Measurements from ENCODE around the gene TSSK2.

The TSSK2 gene

DNA sequence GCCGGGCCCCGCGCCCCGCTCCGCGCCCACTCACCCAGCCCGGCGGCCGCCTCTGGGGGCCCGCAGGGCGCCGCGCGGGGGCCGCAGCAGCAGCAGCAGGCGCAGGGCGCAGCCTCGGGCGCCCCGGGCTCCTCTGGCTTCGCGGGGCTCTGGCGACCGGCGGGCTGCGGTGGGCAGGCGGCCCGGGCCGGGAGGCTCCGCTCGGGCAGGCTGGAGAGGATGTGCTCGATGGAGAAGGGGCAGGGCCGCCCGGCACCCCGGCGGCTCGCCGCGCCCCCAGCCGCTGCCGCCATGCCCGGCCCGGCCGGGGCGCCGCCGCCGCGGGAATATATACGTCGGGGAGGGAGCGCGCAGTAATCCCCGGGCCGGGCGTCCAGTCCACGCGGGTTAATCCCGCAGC, 18.9 kb downstream of the TSSK2 start, which contains the start of gene GSC2:
Gene GSC2, minus strand, starts transcription at position 302 of the 400 bp plus-strand sequence. Its CDS starts 9 bp downstream, at position 293.
- Histone ChIP-seq H3K9me3 (ENCODE audit: low read length) (no peaks in the 10 kb centered on the region), H3F3A (ENCODE audit: insufficient read depth, low read length) (no peaks in the 10 kb centered on the region), H3K4me2 (ENCODE audit: low read length) (no peak within 1 kb of the TSS), H3K4me1 (ENCODE audit: insufficient read depth, low read length, severe bottlenecking) (peaks cover 1% of the 10 kb centered on the region), H2AFZ (ENCODE audit: low read length) (no peak within 1 kb of the TSS), H3K27ac (ENCODE audit: low read depth, low read length, poor library complexity, severe bottlenecking) (no peak within 1 kb of the TSS), H3K79me2 (ENCODE audit: insufficient read depth, low read length) (no peaks in the 10 kb centered on the region), H3K4me3 (ENCODE audit: low read depth, low read length, poor library complexity, severe bottlenecking) (no peak within 1 kb of the TSS), H3K9ac (ENCODE audit: low read length) (no peak within 1 kb of the TSS), H3K36me3 (ENCODE audit: insufficient read depth, low read length) (no peaks in the 10 kb centered on the region), H4K20me1 (ENCODE audit: insufficient read depth, low read length) (no peaks in the 10 kb centered on the region), H3K9me2 (ENCODE audit: low read depth, low read length) (no peaks in the 10 kb centered on the region), H3K27me3 (ENCODE audit: insufficient read depth, low read length) (no peaks in the 10 kb centered on the region)
- no peak for TF ChIP-seq EZH2 (IDR thresholded peaks at IDR 0.05; ENCODE audit: borderline replicate concordance, low read length)
- TF ChIP-seq, protein P1, sequence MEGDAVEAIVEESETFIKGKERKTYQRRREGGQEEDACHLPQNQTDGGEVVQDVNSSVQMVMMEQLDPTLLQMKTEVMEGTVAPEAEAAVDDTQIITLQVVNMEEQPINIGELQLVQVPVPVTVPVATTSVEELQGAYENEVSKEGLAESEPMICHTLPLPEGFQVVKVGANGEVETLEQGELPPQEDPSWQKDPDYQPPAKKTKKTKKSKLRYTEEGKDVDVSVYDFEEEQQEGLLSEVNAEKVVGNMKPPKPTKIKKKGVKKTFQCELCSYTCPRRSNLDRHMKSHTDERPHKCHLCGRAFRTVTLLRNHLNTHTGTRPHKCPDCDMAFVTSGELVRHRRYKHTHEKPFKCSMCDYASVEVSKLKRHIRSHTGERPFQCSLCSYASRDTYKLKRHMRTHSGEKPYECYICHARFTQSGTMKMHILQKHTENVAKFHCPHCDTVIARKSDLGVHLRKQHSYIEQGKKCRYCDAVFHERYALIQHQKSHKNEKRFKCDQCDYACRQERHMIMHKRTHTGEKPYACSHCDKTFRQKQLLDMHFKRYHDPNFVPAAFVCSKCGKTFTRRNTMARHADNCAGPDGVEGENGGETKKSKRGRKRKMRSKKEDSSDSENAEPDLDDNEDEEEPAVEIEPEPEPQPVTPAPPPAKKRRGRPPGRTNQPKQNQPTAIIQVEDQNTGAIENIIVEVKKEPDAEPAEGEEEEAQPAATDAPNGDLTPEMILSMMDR (IDR thresholded peaks at IDR 0.05; ENCODE audit: low read length) = no peak

DNA sequence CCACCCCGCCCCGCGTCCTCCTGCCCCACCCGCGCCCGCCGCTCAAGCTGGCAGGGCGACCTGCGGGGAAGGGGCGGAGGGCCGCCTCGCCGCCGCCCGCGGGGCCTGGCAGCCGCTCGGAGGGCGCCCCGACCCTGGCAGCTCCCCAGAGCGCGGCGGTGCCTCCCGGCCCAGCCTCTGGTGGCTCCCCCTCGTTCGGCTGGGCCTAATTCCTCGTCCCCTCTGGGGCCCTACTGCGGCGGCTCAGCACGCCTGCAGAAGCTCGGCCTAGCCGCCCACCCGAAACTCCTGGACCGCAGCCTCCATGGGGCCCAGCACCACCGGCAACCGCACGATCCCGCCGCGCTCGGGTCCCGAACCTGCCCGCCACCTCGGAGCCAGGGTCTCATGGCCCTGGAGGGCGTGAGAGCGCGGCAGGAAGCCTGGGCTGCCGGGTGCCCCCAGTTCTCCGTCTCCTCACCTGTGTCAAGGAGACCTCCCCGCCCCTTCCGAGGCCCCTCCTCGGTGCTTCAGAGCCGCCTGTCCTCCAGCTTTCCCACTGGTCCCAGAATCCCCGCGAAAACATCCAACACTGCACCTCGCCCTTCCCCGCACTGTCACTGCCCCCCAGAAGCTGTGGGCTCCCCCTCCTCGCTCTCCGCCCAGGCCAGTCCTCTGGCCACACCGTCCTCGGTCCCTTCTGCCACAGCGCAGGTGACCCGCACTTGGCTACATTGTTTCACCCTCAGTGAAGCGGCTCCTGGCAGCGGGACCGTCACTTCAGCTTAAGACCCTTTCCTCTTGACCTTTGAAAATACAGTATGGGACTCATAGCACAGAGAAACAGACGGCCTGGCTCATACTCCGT, 19.6 kb downstream of the TSSK2 start:
- H3K9me2 ChIP-seq (ENCODE audit: low read depth, low read length) = no peaks in the 10 kb centered on the region
- no peaks in the 10 kb centered on the region for H4K20me1 ChIP-seq (ENCODE audit: insufficient read depth, low read length)

DNA sequence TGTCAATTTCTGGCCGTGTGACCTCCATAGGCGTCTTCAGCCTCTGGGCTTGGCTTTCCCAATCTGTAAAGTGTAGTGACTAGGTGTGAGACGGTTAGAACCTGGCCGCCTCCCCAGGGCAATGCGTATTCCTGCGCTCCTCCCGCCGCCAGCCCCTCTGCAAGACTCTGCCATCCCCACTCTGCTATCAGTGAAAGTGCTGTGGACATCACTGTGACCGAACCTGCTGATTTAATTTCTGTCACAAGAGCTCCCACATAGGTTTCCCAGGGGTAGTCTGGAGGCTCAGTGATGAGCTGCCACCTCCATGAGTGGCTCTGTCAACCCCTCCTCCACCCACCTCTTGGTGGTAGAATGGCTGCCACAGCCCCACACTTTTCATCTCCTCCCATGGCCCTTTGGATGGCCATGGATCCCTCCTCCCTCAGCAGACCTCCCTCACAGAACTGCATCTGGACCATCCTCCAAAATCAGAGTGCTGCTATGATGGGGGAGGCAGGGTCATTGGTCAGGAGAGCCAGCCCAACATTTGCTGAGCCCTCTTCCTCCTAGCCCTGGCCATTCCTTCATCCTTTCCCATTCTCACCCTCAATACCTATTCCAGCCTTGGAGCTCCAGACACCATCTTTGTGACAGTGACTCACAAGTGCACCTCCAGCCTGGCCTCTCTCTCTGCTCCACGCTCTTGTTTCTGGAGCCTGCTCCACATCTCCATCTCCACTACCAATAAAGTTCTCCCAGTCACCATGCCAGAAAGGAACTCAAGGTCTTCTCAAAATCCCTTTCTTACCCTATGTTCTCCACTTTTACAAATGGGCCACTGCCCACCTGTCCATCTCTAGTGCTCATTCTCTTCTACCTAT, 20.5 kb downstream of the TSSK2 start:
- no peaks in the 10 kb centered on the region; the same call in 1 of the 2 replicates for H3K27me3 ChIP-seq (ENCODE audit: insufficient read depth, low read length)
- no peak overlapping the region for H3K27ac ChIP-seq (ENCODE audit: low read depth, low read length, poor library complexity, severe bottlenecking)
- H3K36me3 ChIP-seq (ENCODE audit: insufficient read depth, low read length) = no peaks in the 10 kb centered on the region
- no peak overlapping the region for H2AFZ ChIP-seq (ENCODE audit: low read length)
- no peaks in the 10 kb centered on the region for H3K79me2 ChIP-seq (ENCODE audit: insufficient read depth, low read length)
- H3K4me2 ChIP-seq (ENCODE audit: low read length) = no peak overlapping the region
- H3F3A ChIP-seq (ENCODE audit: insufficient read depth, low read length) = no peaks in the 10 kb centered on the region
- no peaks in the 10 kb centered on the region for H3K4me1 ChIP-seq (ENCODE audit: insufficient read depth, low read length, severe bottlenecking)
- H3K9me3 ChIP-seq (ENCODE audit: low read length) = no peaks in the 10 kb centered on the region
- H4K20me1 ChIP-seq (ENCODE audit: insufficient read depth, low read length) = no peaks in the 10 kb centered on the region
- no peak overlapping the region for H3K9ac ChIP-seq (ENCODE audit: low read length)
- TF ChIP-seq EZH2 (IDR thresholded peaks at IDR 0.05; ENCODE audit: borderline replicate concordance, low read length) = no peak
- TF ChIP-seq, protein P1 (IDR thresholded peaks at IDR 0.05; ENCODE audit: low read length) = no peak
- no peak overlapping the region for H3K4me3 ChIP-seq (ENCODE audit: low read depth, low read length, poor library complexity, severe bottlenecking)
- no peaks in the 10 kb centered on the region for H3K9me2 ChIP-seq (ENCODE audit: low read depth, low read length)

More for the DNA sequence above, 19.6 kb downstream of the TSSK2 start:
- Histone ChIP-seq H3K79me2 (ENCODE audit: insufficient read depth, low read length) (no peaks in the 10 kb centered on the region), H3K4me3 (ENCODE audit: low read depth, low read length, poor library complexity, severe bottlenecking) (no peak overlapping the region), H3K27ac (ENCODE audit: low read depth, low read length, poor library complexity, severe bottlenecking) (no peak overlapping the region), H3K9me3 (ENCODE audit: low read length) (no peaks in the 10 kb centered on the region), H2AFZ (ENCODE audit: low read length) (no peak overlapping the region), H3K4me2 (ENCODE audit: low read length) (no peak overlapping the region), H3K36me3 (ENCODE audit: insufficient read depth, low read length) (no peaks in the 10 kb centered on the region), H3K4me1 (ENCODE audit: insufficient read depth, low read length, severe bottlenecking) (no peaks in the 10 kb centered on the region), H3F3A (ENCODE audit: insufficient read depth, low read length) (no peaks in the 10 kb centered on the region), H3K27me3 (ENCODE audit: insufficient read depth, low read length) (no peaks in the 10 kb centered on the region), H3K9ac (ENCODE audit: low read length) (no peak overlapping the region)
- no peak for TF ChIP-seq EZH2 (IDR thresholded peaks at IDR 0.05; ENCODE audit: borderline replicate concordance, low read length)
- TF ChIP-seq, protein P1 (IDR thresholded peaks at IDR 0.05; ENCODE audit: low read length) = no peak

Measured in OCI-LY1 (cell line).